Naive B cell (primary cell): ENCODE results near the gene CNOT10. TPM values are rescaled to one million over a fixed set of nuclear protein-coding genes. Genes with fewer than 3 reads are reported as not detected.
"Not testable (repeated sequence)": the region's sequence is repeated elsewhere in the genome, so short reads cannot be mapped to it uniquely, and the experiment has no call there.

Experiments
- ATAC-seq, 2 donors: fragments of 150-1000 bp; cut with Tn5 transposase; 2 replicates each; pipeline ENCODE4 v1.10.0; 2021; ENCODE audit warnings: low read depth in 2 of 2, mild to moderate bottlenecking in 2 of 2, moderate library complexity in 2 of 2
- DNase-seq: peaks from one replicate; pipeline ENCODE4 v3.0.0; 2022
- H3K27ac Mint-ChIP-seq, 6 donors: one replicate each; pipeline ENCODE4 v1.8.0; 2020 to 2022; ENCODE audit warnings: mild to moderate bottlenecking in 6 of 6, mixed read lengths in 6 of 6, moderate library complexity in 5 of 6, inconsistent platforms in 2 of 6
- H3K27me3 Mint-ChIP-seq, 3 donors: one replicate each; pipeline ENCODE4 v1.8.0; 2021 to 2022; ENCODE audit warnings: mixed read lengths in 3 of 3, mild to moderate bottlenecking in 1 of 3
- H3K36me3 Mint-ChIP-seq, 2 donors: one replicate each; pipeline ENCODE4 v1.8.0; 2020 to 2022; ENCODE audit warnings: mixed read lengths in 2 of 2, inconsistent platforms in 1 of 2, mild to moderate bottlenecking in 1 of 2
- H3K4me1 Mint-ChIP-seq, 3 donors: one replicate each; pipeline ENCODE4 v1.8.0; 2020 to 2022; ENCODE audit warnings: mixed read lengths in 3 of 3, inconsistent platforms in 1 of 3, mild to moderate bottlenecking in 1 of 3, moderate library complexity in 1 of 3
- H3K4me3 Mint-ChIP-seq, 8 donors: one replicate each; pipeline ENCODE4 v1.8.0; 2020 to 2022; ENCODE audit warnings: mild to moderate bottlenecking in 8 of 8, mixed read lengths in 8 of 8, moderate library complexity in 8 of 8, inconsistent platforms in 2 of 8
- H3K9me3 Mint-ChIP-seq, 7 donors: one replicate each; pipeline ENCODE4 v1.8.0; 2020 to 2022; ENCODE audit warnings: mixed read lengths in 7 of 7, mild to moderate bottlenecking in 5 of 7, inconsistent platforms in 2 of 7, moderate library complexity in 1 of 7
- polyA plus RNA-seq, 6 donors: library from polyadenylated mRNA; unstranded; fragments of 300-500 nt; fragmentation: Illumina TruSeq; gene quantifications; one replicate each; pipeline ENCODE4 v1.2.3, GENCODE V29; 2021; ENCODE audit warnings: low read depth in 6 of 6

Gene CNOT10
- polyA plus RNA-seq, result 10 to 100 TPM; 25.9 to 40.6 (median 31.9) TPM

- no peaks in the 10 kb centered on the region for H3K27me3 Mint-ChIP-seq
- DNase-seq, result peak; percentile 97
Measured at GRCh38 chr3:32684800-32685542, at the start of gene CNOT10. Gene CNOT10 (plus strand): TSS chr3:32685188. CDS start chr3:32685461, 273 bp downstream.

GRCh38 chr3:32640939-32641338, 44.0 kb upstream of the CNOT10 start:
- no peak for DNase-seq
- no peaks in the 10 kb centered on the region for H3K36me3 Mint-ChIP-seq
- H3K4me3 Mint-ChIP-seq, result no peak overlapping the region
- no peak for ATAC-seq
- H3K9me3 Mint-ChIP-seq, result no peaks in the 10 kb centered on the region
- H3K27ac Mint-ChIP-seq, result no peak overlapping the region
- no peaks in the 10 kb centered on the region for H3K4me1 Mint-ChIP-seq
- H3K27me3 Mint-ChIP-seq, result peaks cover 12 to 16% (median 13%) of the 10 kb centered on the region in 3 donors

More at GRCh38 chr3:32684800-32685542, at the start of gene CNOT10:
- Mint-ChIP-seq H3K4me1 (peaks cover 27 to 42% (median 31%) of the 10 kb centered on the region in 3 donors), H3K4me3 (peak within 1 kb of the TSS; percentile 92 to 97 (median 94)), H3K36me3 (peaks cover 0 to 12% of the 10 kb centered on the region in 2 donors), H3K9me3 (no peaks in the 10 kb centered on the region), H3K27ac (peak within 1 kb of the TSS; percentile 95 to 99 (median 98))
- peak; percentile 94 for ATAC-seq

GRCh38 chr3:32641356-32641755, 43.6 kb upstream of the CNOT10 start:
- DNase-seq, result no peak
- Mint-ChIP-seq H3K9me3 (no peaks in the 10 kb centered on the region), H3K27me3 (peaks cover 10 to 15% (median 13%) of the 10 kb centered on the region in 3 donors), H3K4me1 (no peaks in the 10 kb centered on the region), H3K36me3 (no peaks in the 10 kb centered on the region), H3K4me3 (no peak overlapping the region), H3K27ac (no peak overlapping the region)
- no peak for ATAC-seq

DNA sequence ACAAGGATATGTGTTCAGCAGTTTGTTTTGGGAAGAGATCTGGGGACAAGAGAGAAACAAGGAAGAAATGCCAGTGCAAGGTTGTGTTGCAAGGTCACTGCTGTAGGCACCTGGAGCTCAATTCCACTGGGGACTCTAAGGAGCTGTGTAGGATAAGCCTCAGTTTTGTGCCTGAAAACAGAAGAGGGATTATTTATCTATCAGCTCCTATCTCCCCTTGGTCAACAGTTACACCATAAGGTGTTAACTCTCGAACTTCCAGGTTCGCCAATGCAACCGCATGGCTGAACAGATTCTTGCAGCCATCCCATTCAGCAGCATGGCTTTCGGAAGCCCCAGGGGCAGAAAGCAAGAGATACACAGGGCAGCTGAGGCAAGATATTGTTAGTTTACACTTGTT, 41.6 kb upstream of the CNOT10 start:
- Mint-ChIP-seq H3K36me3 (no peaks in the 10 kb centered on the region), H3K27me3 (peaks cover 11 to 15% (median 13%) of the 10 kb centered on the region in 3 donors), H3K9me3 (no peaks in the 10 kb centered on the region), H3K4me1 (no peaks in the 10 kb centered on the region), H3K27ac (no peak overlapping the region), H3K4me3 (no peak overlapping the region)
- DNase-seq (no peak), ATAC-seq (no peak)

DNA sequence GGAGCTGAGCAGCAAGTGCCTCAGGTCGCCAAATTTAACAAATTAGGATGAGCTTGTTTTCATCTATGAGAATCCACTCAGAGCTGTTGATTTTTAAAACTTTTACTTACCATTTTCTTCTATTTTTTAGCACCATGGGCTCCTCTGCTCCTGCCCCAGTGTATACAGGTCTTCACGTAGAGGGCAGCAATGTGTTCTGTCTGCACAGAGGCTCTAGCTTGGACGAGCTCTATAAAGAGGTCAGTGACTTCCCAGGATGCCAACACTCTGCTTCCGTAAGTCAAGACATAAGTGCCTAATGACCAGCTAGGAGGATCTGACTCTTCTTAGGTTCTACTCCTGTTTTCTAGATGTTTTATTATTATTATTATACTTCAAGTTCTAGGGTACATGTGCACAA, 41.2 kb upstream of the CNOT10 start:
- no peak for ATAC-seq
- Mint-ChIP-seq H3K4me1 (no peaks in the 10 kb centered on the region), H3K36me3 (no peaks in the 10 kb centered on the region), H3K27ac (no peak overlapping the region), H3K4me3 (no peak overlapping the region), H3K9me3 (no peaks in the 10 kb centered on the region), H3K27me3 (peaks cover 11 to 15% (median 13%) of the 10 kb centered on the region in 3 donors)
- no peak for DNase-seq

GRCh38 chr3:32644380-32644779, 40.6 kb upstream of the CNOT10 start:
- Mint-ChIP-seq H3K4me1 (no peaks in the 10 kb centered on the region), H3K4me3 (no peak overlapping the region), H3K9me3 (no peaks in the 10 kb centered on the region), H3K27me3 (peaks cover 11 to 15% (median 13%) of the 10 kb centered on the region in 3 donors), H3K36me3 (no peaks in the 10 kb centered on the region), H3K27ac (no peak overlapping the region)
- ATAC-seq (no peak), DNase-seq (no peak)

DNA sequence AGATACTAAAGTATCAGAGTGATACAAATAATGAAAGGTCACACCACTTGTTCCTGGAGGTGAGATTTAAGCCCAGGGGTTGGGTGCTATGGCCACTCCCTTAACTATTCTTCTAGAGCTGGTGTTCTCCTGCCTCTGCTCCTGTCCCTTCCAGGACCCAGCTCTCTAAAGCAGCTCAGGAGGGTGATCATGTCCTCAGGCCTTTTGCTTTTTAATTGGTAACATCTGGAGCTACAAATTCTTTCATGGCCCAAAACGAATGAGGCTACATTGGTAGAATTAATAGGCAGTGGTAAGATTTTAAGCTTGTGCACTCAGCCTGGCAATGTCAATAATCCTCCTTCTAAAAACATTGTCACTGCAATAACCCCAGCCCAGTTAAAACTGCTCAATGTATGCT, 38.2 kb upstream of the CNOT10 start:
- ATAC-seq (no peak), DNase-seq (no peak)
- H3K4me3 Mint-ChIP-seq, result peak overlapping the region in 1 of 8 donors; percentile 9
- H3K27me3 Mint-ChIP-seq, result peaks cover 4 to 6% (median 6%) of the 10 kb centered on the region in 3 donors
- H3K27ac Mint-ChIP-seq, result no peak overlapping the region
- no peaks in the 10 kb centered on the region for H3K4me1 Mint-ChIP-seq
- H3K36me3 Mint-ChIP-seq, result no peaks in the 10 kb centered on the region
- H3K9me3 Mint-ChIP-seq, result peaks cover 0 to 2% (median 0%) of the 10 kb centered on the region in 7 donors

DNA sequence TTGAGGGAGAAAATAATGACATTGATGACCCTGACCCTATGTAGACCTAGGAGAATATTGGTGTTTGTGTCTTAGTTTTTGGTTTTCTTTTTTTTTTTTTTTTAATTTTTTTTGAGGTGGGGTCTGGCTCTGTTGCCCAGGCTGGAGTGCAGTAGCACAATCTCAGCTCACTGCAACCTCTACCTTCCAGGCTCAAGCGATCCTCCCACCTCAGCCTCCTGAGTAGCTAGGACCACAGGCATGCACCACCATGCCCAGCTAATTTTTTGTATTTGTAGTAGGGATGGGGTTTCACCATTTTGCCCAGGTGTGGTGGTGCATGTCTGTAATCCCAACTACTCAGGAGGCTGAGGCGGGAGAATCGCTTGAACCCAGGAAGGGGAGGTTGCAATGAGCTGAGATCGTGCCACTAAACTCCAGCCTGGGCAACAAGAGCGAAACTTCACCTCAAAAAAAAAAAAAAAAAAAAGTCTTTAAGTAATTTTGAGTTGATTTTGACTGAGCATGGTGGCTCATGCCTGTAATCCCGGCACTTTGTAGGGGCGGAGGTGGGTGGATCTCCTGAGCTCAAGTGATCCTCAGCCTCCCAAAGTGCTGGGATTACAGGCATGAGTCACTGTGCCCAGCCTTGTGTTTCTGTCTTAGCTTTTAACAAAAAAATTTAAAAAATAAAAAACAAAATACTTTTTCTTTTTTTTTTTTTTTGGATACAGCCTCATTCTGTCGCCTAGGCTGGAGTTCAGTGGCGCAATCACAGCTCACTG, 32.5 kb upstream of the CNOT10 start:
- Mint-ChIP-seq H3K9me3 (peaks cover 0 to 10% (median 2%) of the 10 kb centered on the region in 7 donors), H3K27me3 (peaks cover 0 to 12% (median 11%) of the 10 kb centered on the region in 3 donors)
- not testable (repeated sequence) for H3K36me3 Mint-ChIP-seq, DNase-seq, H3K27ac Mint-ChIP-seq, H3K4me3 Mint-ChIP-seq, H3K4me1 Mint-ChIP-seq, ATAC-seq

- Mint-ChIP-seq H3K4me3 (no peak overlapping the region), H3K36me3 (no peaks in the 10 kb centered on the region), H3K27me3 (peaks cover 9 to 23% (median 20%) of the 10 kb centered on the region in 3 donors), H3K9me3 (peaks cover 0 to 10% (median 2%) of the 10 kb centered on the region in 7 donors), H3K4me1 (no peaks in the 10 kb centered on the region), H3K27ac (no peak overlapping the region)
- ATAC-seq (no peak), DNase-seq (no peak)
Measured at GRCh38 chr3:32655167-32655566, 29.8 kb upstream of the CNOT10 start.

- DNase-seq, result no peak
- ATAC-seq, result no peak
Measured at GRCh38 chr3:32660634-32661033, 24.4 kb upstream of the CNOT10 start.

DNA sequence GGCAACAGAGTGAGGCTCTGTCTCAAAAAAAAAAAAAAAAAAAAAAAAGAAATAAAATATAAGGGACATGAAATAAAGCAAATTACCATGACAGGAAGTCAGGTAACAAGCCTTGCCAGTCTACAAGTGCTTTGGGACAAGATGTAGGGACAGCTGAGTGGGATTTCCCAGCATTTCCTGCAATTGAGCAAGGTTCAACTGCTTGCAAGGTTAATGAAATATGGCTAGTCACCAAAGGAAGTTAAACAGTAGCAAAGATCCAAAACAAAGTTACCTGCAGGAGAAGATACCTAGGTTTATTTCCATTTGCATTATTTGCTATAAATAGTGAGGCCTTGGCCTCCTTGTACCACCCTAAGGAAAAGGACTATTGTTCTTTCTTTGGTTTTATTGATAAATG, 22.3 kb upstream of the CNOT10 start:
- no peak overlapping the region for H3K4me3 Mint-ChIP-seq
- H3K4me1 Mint-ChIP-seq, result no peaks in the 10 kb centered on the region
- no peak for DNase-seq
- no peaks in the 10 kb centered on the region for H3K36me3 Mint-ChIP-seq
- no peak for ATAC-seq
- H3K27ac Mint-ChIP-seq, result peak overlapping the region in 1 of 6 donors; percentile 34
- peaks cover 7 to 16% (median 11%) of the 10 kb centered on the region in 3 donors for H3K27me3 Mint-ChIP-seq
- H3K9me3 Mint-ChIP-seq, result no peaks in the 10 kb centered on the region

More at GRCh38 chr3:32660634-32661033, 24.4 kb upstream of the CNOT10 start:
- Mint-ChIP-seq H3K27ac (no peak overlapping the region), H3K4me1 (no peaks in the 10 kb centered on the region), H3K4me3 (no peak overlapping the region), H3K9me3 (no peaks in the 10 kb centered on the region), H3K27me3 (peaks cover 9 to 23% (median 16%) of the 10 kb centered on the region in 3 donors), H3K36me3 (no peaks in the 10 kb centered on the region)

DNA sequence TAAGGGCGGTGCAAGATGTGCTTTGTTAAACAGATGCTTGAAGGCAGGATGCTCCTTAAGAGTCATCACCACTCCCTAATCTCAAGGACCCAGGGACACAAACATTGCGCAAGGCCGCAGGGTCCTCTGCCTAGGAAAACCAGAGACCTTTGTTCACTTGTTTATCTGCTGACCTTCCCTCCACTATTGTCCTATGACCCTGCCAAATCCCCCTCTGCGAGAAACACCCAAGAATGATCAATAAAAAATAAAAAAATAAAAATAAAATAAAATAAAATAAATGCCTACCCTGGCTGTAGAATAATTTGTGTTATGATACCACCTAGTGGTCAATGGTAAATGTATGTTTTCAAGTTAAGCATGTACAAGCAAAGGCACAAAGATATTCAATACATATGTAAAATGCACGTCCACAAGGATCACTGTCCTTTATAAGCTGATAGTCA, 20.3 kb upstream of the CNOT10 start:
- H3K4me3 Mint-ChIP-seq, H3K4me1 Mint-ChIP-seq, H3K27ac Mint-ChIP-seq, H3K36me3 Mint-ChIP-seq, H3K9me3 Mint-ChIP-seq: not testable (repeated sequence)
- peaks cover 4 to 17% (median 7%) of the 10 kb centered on the region in 3 donors for H3K27me3 Mint-ChIP-seq
- ATAC-seq (peak; percentile 47 to 60), DNase-seq (peak; percentile 35)

DNA sequence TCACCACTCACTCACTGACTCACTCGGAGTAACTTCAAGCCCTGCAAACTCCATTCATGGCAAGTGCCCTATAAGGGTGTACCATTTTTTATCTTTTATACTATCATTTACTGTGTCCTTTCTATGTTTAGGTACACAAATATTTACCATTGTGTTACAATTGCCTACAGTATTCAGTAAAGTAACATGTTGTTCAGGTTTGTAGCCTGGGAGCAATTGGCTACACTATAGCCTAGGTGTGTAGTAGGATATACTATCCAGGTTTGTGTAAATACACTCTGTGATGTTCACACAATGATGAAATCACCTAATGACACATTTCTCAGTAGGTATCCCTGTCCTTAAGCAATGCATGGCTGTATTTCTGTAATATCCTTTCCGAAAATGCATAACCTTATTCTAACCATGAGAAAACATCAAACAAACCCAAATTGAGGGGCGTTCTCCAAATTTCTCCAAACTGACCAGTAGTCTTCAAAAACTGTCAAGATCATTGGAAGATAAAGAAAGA, 17.9 kb upstream of the CNOT10 start:
- Mint-ChIP-seq H3K27me3 (peaks cover 5 to 18% (median 8%) of the 10 kb centered on the region in 3 donors), H3K36me3 (no peaks in the 10 kb centered on the region), H3K27ac (no peak overlapping the region), H3K9me3 (peaks cover 0 to 3% (median 0%) of the 10 kb centered on the region in 7 donors), H3K4me1 (no peaks in the 10 kb centered on the region), H3K4me3 (no peak overlapping the region)
- DNase-seq, result no peak
- ATAC-seq, result no peak
